Tibial nerve (tissue), 4 donors: ENCODE results near the gene UVSSA. TPM values are rescaled to one million over a fixed set of nuclear protein-coding genes. Genes with fewer than 3 reads are reported as not detected.

Source experiments
- DNase-seq, 2 donors: peaks; one replicate each; pipeline ENCODE4 v3.0.0-alpha.2; 2019; ENCODE audit warnings: low spot score in 2 of 2
- H3K27ac ChIP-seq, 4 donors: fragments of 200-600 bp; sonication (generic) in 3 of 4; one replicate each; pipeline ENCODE4 v1.5.1; 2017 to 2019; ENCODE audit warnings: mild to moderate bottlenecking in 1 of 4
- H3K27me3 ChIP-seq, 2 donors: fragments of 200-600 bp; sonication (generic) in 1 of 2; one replicate each; pipeline versions ENCODE4 v1.5.1 to v1.6.0; 2017 to 2019
- H3K36me3 ChIP-seq, 3 donors: fragments of 200-600 bp; sonication (generic); one replicate each; pipeline ENCODE4 v1.5.1; 2018 to 2019
- H3K4me1 ChIP-seq, 4 donors: fragments of 200-600 bp; sonication (generic) in 3 of 4; one replicate each; pipeline ENCODE4 v1.5.1; 2017 to 2019
- H3K4me3 ChIP-seq, 4 donors: fragments of 200-600 bp; sonication (generic) in 3 of 4; one replicate each; pipeline ENCODE4 v1.5.1; 2017 to 2019; ENCODE audit warnings: mild to moderate bottlenecking in 1 of 4, moderate library complexity in 1 of 4
- H3K9me3 ChIP-seq, 4 donors: fragments of 200-600 bp; sonication (generic) in 3 of 4; one replicate each; pipeline ENCODE4 v1.5.1; 2017 to 2019
- CTCF ChIP-seq, 5 experiments: fragments of 200-600 bp in 3 of 5; fragments of 450-650 bp in 2 of 5; sonication (generic) in 3 of 5; IDR thresholded peaks; one replicate each; pipeline ENCODE4 v1.5.1; 2016 to 2019; ENCODE audit warnings: antibody characterized with exemption in 5 of 5, mild to moderate bottlenecking in 3 of 5, moderate library complexity in 2 of 5
- EP300 ChIP-seq, 2 donors: sonication (generic); formaldehyde crosslinking; IDR thresholded peaks; one replicate each; pipeline ENCODE4 v1.6.1; 2017; ENCODE audit warnings: antibody characterized with exemption in 2 of 2, mild to moderate bottlenecking in 1 of 2
- POLR2A ChIP-seq, 2 donors: fragments of 450-650 bp; IDR thresholded peaks; one replicate each; pipeline ENCODE4 v1.6.1; 2017; ENCODE audit warnings: antibody characterized with exemption in 2 of 2, mild to moderate bottlenecking in 2 of 2, moderate library complexity in 2 of 2
- WGBS, 2 donors: methylation state at CpG; one replicate each; pipeline ENCODE4 v1.1.5; 2018; 5-methylcytosine and 5-hydroxymethylcytosine counted together
- total RNA-seq, 4 donors: library from RNA; depleted of rRNA; stranded (reverse); fragments of >200 nt; gene quantifications; one replicate each; pipeline ENCODE4 v1.1.0, GENCODE V29; 2016

Gene UVSSA
- total RNA-seq, 4 donors from 2014 or later = 29.8 to 72.0 (median 30.4) TPM

- no peak for DNase-seq
- peak overlapping the region in 3 of 4 donors; percentile 58 to 86 (median 77) for H3K27ac ChIP-seq
- no peaks in the 10 kb centered on the region for H3K27me3 ChIP-seq
- H3K36me3 ChIP-seq = peaks cover 3 to 15% (median 5%) of the 10 kb centered on the region in 3 donors
- H3K4me3 ChIP-seq = no peak overlapping the region
- WGBS, 2 donors = 91 to 92% methylated on average over 33 to 34 of the region's 34 CpGs
- TF ChIP-seq POLR2A (IDR thresholded peaks at IDR 0.05) (no peak), CTCF (IDR thresholded peaks at IDR 0.05) (no peak), EP300 (IDR thresholded peaks at IDR 0.05) (no peak)
- H3K9me3 ChIP-seq = no peaks in the 10 kb centered on the region
- H3K4me1 ChIP-seq = peaks cover 6 to 46% (median 26%) of the 10 kb centered on the region in 4 donors
These were observed 38.9 kb upstream of the UVSSA start for GRCh38 chr4:1307951-1308735.

GRCh38 chr4:1309261-1310010, 37.6 kb upstream of the UVSSA start:
- Histone ChIP-seq H3K27ac (peak overlapping the region; percentile 58 to 86 (median 70)), H3K36me3 (peaks cover 9 to 28% (median 10%) of the 10 kb centered on the region in 3 donors), H3K4me1 (peaks cover 6 to 46% (median 26%) of the 10 kb centered on the region in 4 donors), H3K9me3 (no peaks in the 10 kb centered on the region), H3K4me3 (peak overlapping the region; percentile 26 to 54 (median 38)), H3K27me3 (no peaks in the 10 kb centered on the region)
- TF ChIP-seq CTCF (IDR thresholded peaks at IDR 0.05) (peak in 1 of 5 experiments; percentile 43), POLR2A (IDR thresholded peaks at IDR 0.05) (no peak), EP300 (IDR thresholded peaks at IDR 0.05) (peak; percentile 61 to 81)
- 3 to 9% methylated on average over 16 to 34 of the region's 36 CpGs for WGBS, 2 donors
- peak; percentile 81 to 84 for DNase-seq

DNA sequence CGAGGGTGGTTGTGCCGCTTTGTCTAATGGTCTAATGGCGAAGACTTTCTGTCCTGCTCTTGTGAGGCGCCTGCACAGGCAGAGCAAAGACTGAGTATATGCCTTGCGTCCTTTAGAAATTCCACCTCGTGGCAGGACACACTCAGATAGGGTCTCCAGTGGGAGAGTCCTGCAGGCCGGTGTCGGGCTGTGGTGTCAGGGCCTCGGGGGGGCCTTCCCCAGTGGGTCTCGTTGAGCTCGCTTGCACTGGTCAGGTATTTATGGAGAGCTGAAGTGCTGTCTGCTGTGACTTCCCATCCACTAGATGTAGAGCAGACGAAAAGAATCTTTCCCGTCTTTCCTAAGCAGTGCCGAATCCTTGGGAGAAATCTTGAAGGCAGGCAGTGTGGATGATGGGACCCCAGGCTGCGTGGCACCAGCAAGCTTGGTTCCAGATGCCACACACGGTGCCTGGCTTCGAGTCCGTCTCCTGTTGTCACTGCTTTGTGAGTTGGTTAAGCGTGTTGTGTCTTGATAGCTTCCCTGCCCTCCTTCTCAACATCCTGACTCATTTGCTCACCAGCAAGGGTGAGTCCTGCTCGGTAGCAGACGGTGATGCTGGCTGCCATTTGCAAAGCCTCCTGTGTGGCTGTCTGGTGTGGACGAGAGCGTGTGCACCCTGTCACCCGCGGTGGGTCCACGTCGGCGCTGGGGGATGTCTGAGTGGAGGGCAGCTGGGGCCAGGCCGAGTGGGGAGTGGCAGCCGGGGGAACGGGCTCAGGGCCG, 36.8 kb upstream of the UVSSA start:
- Histone ChIP-seq H3K9me3 (no peaks in the 10 kb centered on the region), H3K27ac (peak overlapping the region; percentile 56 to 86 (median 68)), H3K27me3 (no peaks in the 10 kb centered on the region), H3K36me3 (peaks cover 9 to 35% (median 18%) of the 10 kb centered on the region in 3 donors), H3K4me1 (peaks cover 6 to 46% (median 26%) of the 10 kb centered on the region in 4 donors), H3K4me3 (peak overlapping the region; percentile 26 to 54 (median 38))
- no peak for DNase-seq
- TF ChIP-seq CTCF (IDR thresholded peaks at IDR 0.05) (no peak), EP300 (IDR thresholded peaks at IDR 0.05) (no peak), POLR2A (IDR thresholded peaks at IDR 0.05) (no peak)
- WGBS, 2 donors = 45 to 60% methylated on average over 26 to 30 of the region's 32 CpGs

DNA sequence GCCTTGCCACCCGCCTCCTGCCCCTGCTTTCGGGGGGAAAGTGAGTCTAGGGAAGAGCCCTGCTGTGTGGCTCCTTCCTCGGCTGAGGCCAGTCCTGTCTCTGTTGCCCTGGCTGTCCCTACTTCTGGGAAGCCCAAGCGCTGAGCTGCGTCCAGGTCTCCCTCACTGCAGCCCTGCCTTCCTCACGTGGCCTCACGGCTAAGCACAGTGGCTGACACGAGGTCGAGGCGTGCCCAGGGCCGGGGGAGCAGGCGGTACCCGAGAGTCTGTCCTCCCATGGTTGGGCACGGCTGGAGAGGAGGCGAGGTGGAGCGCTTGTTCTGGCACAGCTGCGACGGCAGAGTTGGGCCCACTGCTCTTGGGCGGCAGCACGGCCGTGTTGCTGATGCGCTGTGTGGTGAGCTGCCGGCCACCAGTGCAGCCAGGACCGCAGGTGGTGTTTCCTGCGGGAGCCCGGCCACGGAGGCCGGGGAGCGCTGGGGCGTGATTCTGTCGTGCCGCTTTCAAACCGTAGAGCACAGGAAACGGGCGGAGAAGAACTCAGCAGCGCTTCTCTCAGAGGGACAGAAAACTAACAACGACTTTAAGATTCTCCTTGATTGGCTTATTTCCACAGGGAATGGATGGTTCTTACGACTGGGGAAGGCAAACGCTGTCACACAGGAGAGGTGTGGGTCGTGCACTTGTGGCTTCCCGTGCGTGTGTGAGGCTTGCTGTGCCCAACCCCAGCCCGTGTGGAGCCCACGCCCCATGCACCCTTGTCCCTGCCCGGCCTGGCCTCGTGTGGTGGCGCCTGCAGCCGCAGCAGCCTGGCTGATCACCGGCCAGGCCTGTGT, 36.0 kb upstream of the UVSSA start:
- H3K4me3 ChIP-seq = no peak overlapping the region
- H3K27ac ChIP-seq = peak overlapping the region in 2 of 4 donors; percentile 77 to 86
- WGBS, 2 donors = 77 to 86% methylated on average over 42 to 47 of the region's 49 CpGs
- H3K4me1 ChIP-seq = peaks cover 6 to 38% (median 26%) of the 10 kb centered on the region in 4 donors
- DNase-seq = no peak
- no peaks in the 10 kb centered on the region for H3K9me3 ChIP-seq
- no peak for TF ChIP-seq EP300 (IDR thresholded peaks at IDR 0.05)
- TF ChIP-seq POLR2A (IDR thresholded peaks at IDR 0.05) = no peak
- TF ChIP-seq CTCF (IDR thresholded peaks at IDR 0.05) = no peak
- no peaks in the 10 kb centered on the region for H3K27me3 ChIP-seq
- H3K36me3 ChIP-seq = peaks cover 9 to 35% (median 22%) of the 10 kb centered on the region in 3 donors
